Esophagus muscularis mucosa (tissue), 4 donors: Measurements from ENCODE around the gene DHX30. TPM values are rescaled to one million over a fixed set of nuclear protein-coding genes. Genes with fewer than 3 reads are reported as not detected.

Experiments
- DNase-seq: peaks from one replicate; pipeline ENCODE4 v3.0.0-alpha.2; 2017; ENCODE audit errors: extremely low spot score
- H3K27ac ChIP-seq, 4 donors: fragments of 200-600 bp; sonication (generic); replicated peaks in 1 of 4; 1 replicate in 3 of 4; 2 replicates in 1 of 4; pipeline ENCODE4 v1.5.1; 2016 to 2019; ENCODE audit warnings: mild to moderate bottlenecking in 1 of 4
- H3K27me3 ChIP-seq, 4 donors: fragments of 200-600 bp; sonication (generic); one replicate each; pipeline versions ENCODE4 v1.5.1 to v1.6.0; 2016 to 2019
- H3K36me3 ChIP-seq, 4 donors: fragments of 200-600 bp; sonication (generic); one replicate each; pipeline ENCODE4 v1.5.1; 2016 to 2019
- H3K4me1 ChIP-seq, 4 donors: fragments of 200-600 bp; sonication (generic); one replicate each; pipeline ENCODE4 v1.5.1; 2016 to 2019
- H3K4me3 ChIP-seq, 4 donors: fragments of 200-600 bp; sonication (generic); 1 replicate in 2 of 4; 2 replicates in 2 of 4; pipeline ENCODE4 v1.5.1; 2016 to 2019; ENCODE audit warnings: mild to moderate bottlenecking in 4 of 4, moderate library complexity in 1 of 4
- H3K9me3 ChIP-seq, 4 donors: fragments of 200-600 bp; sonication (generic); 1 replicate in 3 of 4; 2 replicates in 1 of 4; pipeline ENCODE4 v1.5.1; 2016 to 2019
- EP300 ChIP-seq: sonication (generic); formaldehyde crosslinking; IDR thresholded peaks from one replicate; pipeline ENCODE4 v1.6.1; 2017; ENCODE audit warnings: antibody characterized with exemption
- POLR2A ChIP-seq: fragments of 450-650 bp; IDR thresholded peaks from one replicate; pipeline ENCODE4 v1.6.1; 2017; ENCODE audit warnings: antibody characterized with exemption, moderate library complexity, mild to moderate bottlenecking, low read depth
- POLR2AphosphoS5 ChIP-seq, 2 donors: sonication (generic); formaldehyde crosslinking; IDR thresholded peaks; one replicate each; pipeline ENCODE4 v1.6.1; 2017; ENCODE audit warnings: antibody characterized with exemption in 2 of 2
- WGBS: methylation state at CpG from one replicate; pipeline ENCODE4 v1.1.5; 2018; 5-methylcytosine and 5-hydroxymethylcytosine counted together
- intact Hi-C: fragments of 100-400 bp; cut with DNase I; formaldehyde crosslinking; loops from one replicate; pipeline ENCODE4 v1.15.1; 2023
- total RNA-seq, 4 donors: library from RNA; depleted of rRNA; stranded (reverse); fragments of >200 nt; gene quantifications; one replicate each; pipeline versions ENCODE4 v1.1.0 to v1.2.1, GENCODE V29; 2016
- TF ChIP-seq, protein P1 (sequence below), 3 experiments: fragments of 200-600 bp in 2 of 3; fragments of 450-650 bp in 1 of 3; sonication (generic) in 2 of 3; IDR thresholded peaks; one replicate each; pipeline ENCODE4 v1.5.1; 2017 to 2019; ENCODE audit warnings: antibody characterized with exemption in 3 of 3, mild to moderate bottlenecking in 2 of 3, moderate library complexity in 1 of 3

DHX30 gene
- total RNA-seq, 4 donors from 2014 or later: 54.4 to 99.3 (median 80.0) TPM

DNA sequence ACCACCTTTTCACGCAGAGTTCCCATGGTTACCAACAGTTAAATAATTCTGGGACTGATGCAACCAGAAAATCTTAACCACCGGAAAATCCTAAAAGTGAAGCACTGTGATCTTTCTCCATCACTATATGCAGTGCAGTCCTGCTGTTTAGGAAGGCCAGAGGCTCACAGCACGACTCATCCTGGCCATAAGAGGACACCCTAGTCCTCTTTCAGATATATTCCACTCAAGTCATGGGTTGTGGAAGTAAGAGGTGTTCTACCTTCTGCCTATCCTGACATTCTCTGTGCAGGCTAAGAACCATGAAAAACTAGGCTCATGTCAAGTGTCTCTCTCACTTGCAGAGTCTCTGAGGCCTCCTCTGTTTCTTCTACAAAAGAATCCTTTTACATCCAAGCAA lies 67.2 kb downstream of the DHX30 start:
- WGBS: 90% methylated on average over 3 of the region's 3 CpGs
- no peak overlapping the region for H3K4me3 ChIP-seq
- no peaks in the 10 kb centered on the region for H3K27me3 ChIP-seq
- TF ChIP-seq POLR2A (no peak), POLR2AphosphoS5 (IDR thresholded peaks at IDR 0.05) (no peak), EP300 (no peak)
- TF ChIP-seq, protein P1, sequence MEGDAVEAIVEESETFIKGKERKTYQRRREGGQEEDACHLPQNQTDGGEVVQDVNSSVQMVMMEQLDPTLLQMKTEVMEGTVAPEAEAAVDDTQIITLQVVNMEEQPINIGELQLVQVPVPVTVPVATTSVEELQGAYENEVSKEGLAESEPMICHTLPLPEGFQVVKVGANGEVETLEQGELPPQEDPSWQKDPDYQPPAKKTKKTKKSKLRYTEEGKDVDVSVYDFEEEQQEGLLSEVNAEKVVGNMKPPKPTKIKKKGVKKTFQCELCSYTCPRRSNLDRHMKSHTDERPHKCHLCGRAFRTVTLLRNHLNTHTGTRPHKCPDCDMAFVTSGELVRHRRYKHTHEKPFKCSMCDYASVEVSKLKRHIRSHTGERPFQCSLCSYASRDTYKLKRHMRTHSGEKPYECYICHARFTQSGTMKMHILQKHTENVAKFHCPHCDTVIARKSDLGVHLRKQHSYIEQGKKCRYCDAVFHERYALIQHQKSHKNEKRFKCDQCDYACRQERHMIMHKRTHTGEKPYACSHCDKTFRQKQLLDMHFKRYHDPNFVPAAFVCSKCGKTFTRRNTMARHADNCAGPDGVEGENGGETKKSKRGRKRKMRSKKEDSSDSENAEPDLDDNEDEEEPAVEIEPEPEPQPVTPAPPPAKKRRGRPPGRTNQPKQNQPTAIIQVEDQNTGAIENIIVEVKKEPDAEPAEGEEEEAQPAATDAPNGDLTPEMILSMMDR (IDR thresholded peaks at IDR 0.05): no peak
- no peak for DNase-seq
- H3K9me3 ChIP-seq: no peaks in the 10 kb centered on the region
- no peaks in the 10 kb centered on the region for H3K4me1 ChIP-seq
- intact Hi-C loops: no loop called here
- no peak overlapping the region for H3K27ac ChIP-seq
- peaks cover 66 to 99% (median 96%) of the 10 kb centered on the region in 4 donors for H3K36me3 ChIP-seq

DNA sequence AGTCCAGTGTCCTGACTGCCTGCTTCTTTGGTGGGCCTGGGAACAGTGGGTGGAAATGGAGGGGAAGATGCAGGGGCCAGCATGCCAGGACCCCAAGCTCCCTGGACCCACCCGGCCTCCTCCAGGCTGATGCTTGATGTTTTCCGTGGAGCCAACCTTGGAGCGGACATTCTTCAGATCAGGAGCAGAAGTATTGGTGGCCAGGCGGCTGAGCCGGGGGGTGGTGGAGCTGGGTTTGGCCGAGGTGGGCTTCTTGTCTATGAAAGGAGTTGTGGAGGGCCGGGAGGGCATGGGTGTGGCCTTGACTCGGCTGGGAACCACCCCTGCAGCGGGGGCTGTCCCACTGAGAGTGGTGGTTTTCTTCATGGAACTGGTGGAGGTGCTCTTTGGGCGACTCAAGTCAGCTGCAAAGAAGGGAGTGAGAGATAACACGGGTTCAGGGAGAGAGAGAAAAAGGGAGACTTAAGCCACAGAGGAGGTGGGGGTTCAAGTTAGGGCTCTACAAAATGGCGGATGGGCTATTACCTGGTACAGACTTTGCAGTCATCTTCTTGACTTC lies 67.8 kb downstream of the DHX30 start:
- TF ChIP-seq, protein P1 (IDR thresholded peaks at IDR 0.05): no peak
- TF ChIP-seq EP300: no peak
- TF ChIP-seq POLR2A: no peak
- TF ChIP-seq POLR2AphosphoS5 (IDR thresholded peaks at IDR 0.05): no peak
- Histone ChIP-seq H3K27ac (no peak overlapping the region), H3K4me3 (no peak overlapping the region), H3K9me3 (no peaks in the 10 kb centered on the region), H3K4me1 (no peaks in the 10 kb centered on the region), H3K36me3 (peaks cover 60 to 99% (median 96%) of the 10 kb centered on the region in 4 donors), H3K27me3 (no peaks in the 10 kb centered on the region)
- WGBS: 90% methylated on average over 7 of the region's 12 CpGs
- intact Hi-C loops: no loop called here
- no peak for DNase-seq

DNA sequence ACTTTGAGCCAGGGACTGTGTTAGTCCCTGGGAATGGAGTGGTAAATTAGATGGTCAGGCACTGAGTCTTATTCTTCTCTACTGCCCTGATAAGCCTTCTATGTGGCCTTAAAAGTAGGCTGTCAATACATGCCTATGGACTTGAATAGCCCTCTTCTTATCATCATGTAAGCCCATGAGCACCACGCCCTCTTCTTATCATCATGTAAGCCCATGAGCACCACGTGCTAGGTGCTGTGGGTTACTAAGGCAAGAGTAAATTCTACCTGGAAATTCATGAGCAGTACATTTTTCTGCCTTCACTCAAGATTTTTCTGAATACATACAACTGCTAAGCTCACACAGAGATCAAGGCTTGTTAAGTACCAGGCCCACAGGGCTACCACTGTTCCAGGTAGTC lies 68.5 kb downstream of the DHX30 start:
- intact Hi-C loops: no loop called here
- no peak for TF ChIP-seq EP300
- WGBS: 100% methylated on average over 2 of the region's 2 CpGs
- Histone ChIP-seq H3K4me1 (no peaks in the 10 kb centered on the region), H3K4me3 (no peak overlapping the region), H3K27ac (no peak overlapping the region), H3K9me3 (no peaks in the 10 kb centered on the region), H3K36me3 (peaks cover 63 to 99% (median 90%) of the 10 kb centered on the region in 4 donors), H3K27me3 (no peaks in the 10 kb centered on the region)
- no peak for DNase-seq

DNA sequence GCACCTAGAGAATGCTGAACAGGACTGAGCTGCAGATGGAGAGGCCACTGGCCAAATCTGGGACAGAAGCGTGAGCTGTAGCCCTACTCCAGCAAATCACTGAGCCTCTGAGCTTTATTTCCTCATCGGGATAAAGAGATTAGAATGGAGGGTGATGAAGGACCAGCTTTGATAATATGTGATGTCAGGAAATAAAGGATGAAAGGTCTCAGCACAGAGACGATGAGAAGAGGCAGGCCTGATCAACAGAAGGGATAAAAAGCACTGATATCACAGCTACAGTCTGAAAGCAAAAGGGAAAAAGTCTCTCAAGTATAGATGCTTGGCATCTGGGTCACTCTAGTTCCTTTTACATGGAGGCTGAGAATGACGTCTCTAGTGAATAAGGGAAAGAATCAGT lies 70.0 kb downstream of the DHX30 start:
- TF ChIP-seq EP300: no peak
- TF ChIP-seq, protein P1 (IDR thresholded peaks at IDR 0.05): no peak
- no peak for TF ChIP-seq POLR2AphosphoS5 (IDR thresholded peaks at IDR 0.05)
- no peak for TF ChIP-seq POLR2A
- 84% methylated on average over 4 of the region's 4 CpGs for WGBS
- H3K4me1 ChIP-seq: peaks cover 4 to 9% (median 6%) of the 10 kb centered on the region in 4 donors
- no peak overlapping the region for H3K4me3 ChIP-seq
- peaks cover 58 to 94% (median 80%) of the 10 kb centered on the region in 4 donors for H3K36me3 ChIP-seq
- intact Hi-C loops: no loop called here
- no peaks in the 10 kb centered on the region for H3K9me3 ChIP-seq
- H3K27ac ChIP-seq: no peak overlapping the region
- DNase-seq: no peak
- no peaks in the 10 kb centered on the region for H3K27me3 ChIP-seq

DNA sequence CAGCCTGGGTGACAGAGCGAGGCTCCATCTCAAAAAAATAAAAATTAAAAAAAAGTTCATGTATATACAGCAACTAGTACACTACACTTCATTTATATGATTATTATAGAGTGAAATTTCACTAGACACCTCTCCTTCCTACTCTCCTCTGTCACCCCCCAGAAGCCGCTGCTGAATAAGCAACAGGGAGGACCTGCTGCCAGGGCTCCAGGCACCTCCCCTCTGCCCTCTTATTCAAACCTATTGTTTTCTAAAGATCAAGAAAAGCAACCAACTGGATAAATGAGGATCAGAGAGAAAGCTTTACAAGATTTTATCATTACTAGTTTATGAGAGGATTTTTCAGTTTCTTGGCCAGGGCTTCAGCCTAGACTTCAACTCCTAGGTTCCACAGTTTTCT lies 71.5 kb downstream of the DHX30 start:
- no peak overlapping the region for H3K27ac ChIP-seq
- H3K36me3 ChIP-seq: peaks cover 43 to 78% (median 65%) of the 10 kb centered on the region in 4 donors
- DNase-seq: no peak
- H3K4me3 ChIP-seq: no peak overlapping the region
- H3K27me3 ChIP-seq: no peaks in the 10 kb centered on the region
- no peaks in the 10 kb centered on the region for H3K9me3 ChIP-seq
- no peak for TF ChIP-seq EP300
- TF ChIP-seq, protein P1 (IDR thresholded peaks at IDR 0.05): no peak
- TF ChIP-seq POLR2A: no peak
- TF ChIP-seq POLR2AphosphoS5 (IDR thresholded peaks at IDR 0.05): no peak
- H3K4me1 ChIP-seq: peaks cover 4 to 15% (median 12%) of the 10 kb centered on the region in 4 donors
- intact Hi-C loops: no loop called here
- WGBS: 100% methylated on average over 2 of the region's 2 CpGs
